Karpas-422 (cell line): ENCODE data around the gene TGM2. TPM values are rescaled to one million over a fixed set of nuclear protein-coding genes. Genes with fewer than 3 reads are reported as not detected.
"Not testable (repeated sequence)": the region's sequence is repeated elsewhere in the genome, so short reads cannot be mapped to it uniquely, and the experiment has no call there.

ENCODE experiments used
- DNase-seq: peaks from one replicate; pipeline ENCODE4 v3.0.0-alpha.2; 2015
- H2AFZ ChIP-seq: fragments of 200-600 bp; sonication (generic); 2 replicates; pipeline ENCODE4 v1.6.1; 2014; ENCODE audit warnings: antibody characterized with exemption, low read length, mixed read lengths
- H3K27ac ChIP-seq: fragments of 200-600 bp; sonication (generic); 2 replicates; pipeline ENCODE4 v1.5.1; 2014; ENCODE audit warnings: mild to moderate bottlenecking, low read length, moderate library complexity
- H3K27me3 ChIP-seq: fragments of 200-600 bp; sonication (generic); 2 replicates; pipeline ENCODE4 v1.6.1; 2014; ENCODE audit warnings: low read length, mixed read lengths
- H3K36me3 ChIP-seq: fragments of 200-600 bp; sonication (generic); 2 replicates; pipeline ENCODE4 v1.6.1; 2014; ENCODE audit warnings: low read length, mixed read lengths; ENCODE audit not compliant: insufficient read depth
- H3K4me1 ChIP-seq: fragments of 200-600 bp; sonication (generic); 2 replicates; pipeline ENCODE4 v1.6.1; 2014; ENCODE audit warnings: mild to moderate bottlenecking, low read length, mixed read lengths
- H3K4me2 ChIP-seq: fragments of 200-600 bp; sonication (generic); 2 replicates; pipeline ENCODE4 v1.6.1; 2014; ENCODE audit warnings: low read length, low read depth, mild to moderate bottlenecking; ENCODE audit not compliant: poor library complexity, severe bottlenecking
- H3K4me3 ChIP-seq: fragments of 200-600 bp; sonication (generic); 2 replicates; pipeline ENCODE4 v1.5.1; 2014; ENCODE audit warnings: mild to moderate bottlenecking, antibody characterized with exemption, low read length, mixed read lengths
- H3K79me2 ChIP-seq: fragments of 200-600 bp; sonication (generic); 2 replicates; pipeline ENCODE4 v1.6.1; 2014; ENCODE audit warnings: mild to moderate bottlenecking, low read length, mixed read lengths
- H3K9ac ChIP-seq: fragments of 200-600 bp; sonication (generic); 2 replicates; pipeline ENCODE4 v1.6.0; 2014; ENCODE audit warnings: low read length
- H3K9me2 ChIP-seq: fragments of 200-600 bp; sonication (generic), shearing (Covaris generic); replicated peaks from 2 replicates; pipeline ENCODE4 v1.6.0; 2014; ENCODE audit warnings: mild to moderate bottlenecking, low read length, moderate library complexity; ENCODE audit not compliant: insufficient read depth
- H3K9me3 ChIP-seq: fragments of 300-700, 200-600 bp; sonication (generic); 2 replicates; pipeline ENCODE4 v1.6.1; 2014; ENCODE audit warnings: low read length, mixed read lengths
- H4K20me1 ChIP-seq: fragments of 200-600 bp; sonication (generic); 2 replicates; pipeline ENCODE4 v1.6.1; 2014; ENCODE audit warnings: mild to moderate bottlenecking, antibody characterized with exemption, low read length, low read depth; ENCODE audit not compliant: insufficient read depth
- total RNA-seq: library from RNA; depleted of rRNA; stranded (reverse); fragments of >200 nt; shearing (Covaris generic); gene quantifications from 2 replicates; pipeline ENCODE4 v1.2.3, GENCODE V29; 2014; ENCODE audit warnings: low replicate concordance

Gene TGM2
- total RNA-seq, 1 experiment from 2014 or later = 0.15 TPM

GRCh38 chr20:38108438-38108985 lies 56.6 kb downstream of the TGM2 start:
- no peaks in the 10 kb centered on the region for H3K36me3 ChIP-seq
- DNase-seq = no peak
- H3K4me2 ChIP-seq = no peak overlapping the region
- no peaks in the 10 kb centered on the region for H4K20me1 ChIP-seq
- H3K9me3 ChIP-seq = no peaks in the 10 kb centered on the region
- H3K9ac ChIP-seq = no peak overlapping the region
- no peak overlapping the region for H3K27ac ChIP-seq
- no peak overlapping the region for H2AFZ ChIP-seq
- H3K79me2 ChIP-seq = no peaks in the 10 kb centered on the region
- no peaks in the 10 kb centered on the region for H3K4me1 ChIP-seq
- H3K9me2 ChIP-seq = no peaks in the 10 kb centered on the region
- H3K27me3 ChIP-seq = no peaks in the 10 kb centered on the region
- H3K4me3 ChIP-seq = no peak overlapping the region

GRCh38 chr20:38107916-38108315 lies 57.2 kb downstream of the TGM2 start:
- not testable (repeated sequence) for H3K27ac ChIP-seq, H3K36me3 ChIP-seq, H3K9me3 ChIP-seq, H4K20me1 ChIP-seq, H3K27me3 ChIP-seq, H3K4me2 ChIP-seq, H3K4me3 ChIP-seq, H3K4me1 ChIP-seq, H3K9me2 ChIP-seq, H2AFZ ChIP-seq, DNase-seq, H3K79me2 ChIP-seq, H3K9ac ChIP-seq

GRCh38 chr20:38107386-38107785 lies 57.7 kb downstream of the TGM2 start:
- H3K79me2 ChIP-seq, DNase-seq, H3K4me3 ChIP-seq, H3K4me2 ChIP-seq, H3K27me3 ChIP-seq, H3K9ac ChIP-seq, H3K27ac ChIP-seq, H2AFZ ChIP-seq, H3K9me3 ChIP-seq, H4K20me1 ChIP-seq, H3K36me3 ChIP-seq, H3K4me1 ChIP-seq, H3K9me2 ChIP-seq: not testable (repeated sequence)

DNA sequence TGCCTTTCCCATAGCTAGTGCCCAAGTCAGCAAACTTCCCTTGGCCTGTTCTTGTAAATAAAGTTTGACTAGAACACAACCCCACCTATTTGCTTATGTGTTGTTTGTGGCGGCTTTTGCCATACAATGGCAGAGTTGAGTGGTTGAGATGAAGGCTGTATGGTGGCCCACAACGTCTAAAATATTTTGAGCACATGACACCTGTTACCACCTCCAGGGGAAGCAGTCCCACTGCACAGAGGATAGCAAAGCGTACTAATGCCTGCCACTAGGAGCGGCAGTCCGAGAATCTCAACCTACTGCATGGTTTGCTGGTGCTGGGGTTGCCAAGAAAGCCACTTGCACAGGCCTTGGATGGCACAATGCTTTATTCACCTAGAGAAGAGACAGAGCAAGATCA lies 58.6 kb downstream of the TGM2 start:
- H3K4me2 ChIP-seq = no peak overlapping the region
- no peaks in the 10 kb centered on the region for H4K20me1 ChIP-seq
- no peak for DNase-seq
- no peaks in the 10 kb centered on the region for H3K9me3 ChIP-seq
- no peak overlapping the region for H3K27ac ChIP-seq
- no peaks in the 10 kb centered on the region for H3K27me3 ChIP-seq
- H3K9me2 ChIP-seq = no peaks in the 10 kb centered on the region
- H3K9ac ChIP-seq = no peak overlapping the region
- H3K36me3 ChIP-seq = no peaks in the 10 kb centered on the region
- H3K4me3 ChIP-seq = no peak overlapping the region
- no peaks in the 10 kb centered on the region for H3K79me2 ChIP-seq
- H3K4me1 ChIP-seq = no peaks in the 10 kb centered on the region
- no peak overlapping the region for H2AFZ ChIP-seq

DNA sequence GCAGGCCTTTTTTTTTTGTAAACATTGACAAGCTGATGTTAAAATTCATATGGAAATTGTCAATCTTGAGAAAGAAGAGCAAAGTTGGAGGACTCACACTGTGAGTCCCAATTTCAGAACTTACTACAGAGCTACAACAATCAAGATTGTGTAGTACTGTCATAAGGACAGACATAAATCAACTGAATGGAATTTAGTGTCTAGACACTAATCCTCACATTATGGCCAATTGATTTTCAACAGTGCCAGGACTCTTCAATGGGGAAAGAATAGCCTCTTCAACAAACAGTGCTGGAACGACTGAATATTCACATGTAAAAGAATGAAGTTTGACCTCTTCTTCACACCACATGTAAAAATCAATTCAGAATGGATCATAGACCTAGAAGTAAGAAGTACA lies 60.8 kb downstream of the TGM2 start:
- no peaks in the 10 kb centered on the region for H3K9me3 ChIP-seq
- H3K27ac ChIP-seq = no peak overlapping the region
- H3K4me3 ChIP-seq = no peak overlapping the region
- H3K79me2 ChIP-seq = no peaks in the 10 kb centered on the region
- no peak overlapping the region for H3K4me2 ChIP-seq
- no peaks in the 10 kb centered on the region for H4K20me1 ChIP-seq
- H3K27me3 ChIP-seq = no peaks in the 10 kb centered on the region
- H3K9me2 ChIP-seq = no peaks in the 10 kb centered on the region
- H3K4me1 ChIP-seq = no peaks in the 10 kb centered on the region
- no peak overlapping the region for H2AFZ ChIP-seq
- H3K36me3 ChIP-seq = no peaks in the 10 kb centered on the region
- no peak for DNase-seq
- H3K9ac ChIP-seq = no peak overlapping the region

- H2AFZ ChIP-seq, H3K9me3 ChIP-seq, H4K20me1 ChIP-seq, H3K36me3 ChIP-seq, DNase-seq, H3K4me1 ChIP-seq, H3K4me2 ChIP-seq, H3K27ac ChIP-seq, H3K4me3 ChIP-seq, H3K9ac ChIP-seq, H3K27me3 ChIP-seq, H3K9me2 ChIP-seq, H3K79me2 ChIP-seq: not testable (repeated sequence)
Measured at GRCh38 chr20:38102206-38102605, 62.9 kb downstream of the TGM2 start.

- no peak overlapping the region for H2AFZ ChIP-seq
- DNase-seq = no peak
- H3K9me3 ChIP-seq = no peaks in the 10 kb centered on the region
Measured at GRCh38 chr20:38098952-38099351, 66.1 kb downstream of the TGM2 start.

GRCh38 chr20:38095017-38095686 lies 69.9 kb downstream of the TGM2 start:
- H3K27ac ChIP-seq = no peak overlapping the region
- peaks cover 37% of the 10 kb centered on the region for H3K4me1 ChIP-seq
- no peak overlapping the region for H2AFZ ChIP-seq
- no peak overlapping the region for H3K4me2 ChIP-seq
- no peaks in the 10 kb centered on the region for H4K20me1 ChIP-seq
- H3K9me3 ChIP-seq = no peaks in the 10 kb centered on the region
- no peaks in the 10 kb centered on the region for H3K79me2 ChIP-seq
- H3K36me3 ChIP-seq = peaks cover 12% of the 10 kb centered on the region; the same call in 1 of the 2 replicates
- no peak for DNase-seq
- H3K27me3 ChIP-seq = no peaks in the 10 kb centered on the region
- no peak overlapping the region for H3K4me3 ChIP-seq
- H3K9me2 ChIP-seq = no peaks in the 10 kb centered on the region
- H3K9ac ChIP-seq = no peak overlapping the region

More at GRCh38 chr20:38098952-38099351, 66.1 kb downstream of the TGM2 start:
- H3K4me3 ChIP-seq = no peak overlapping the region
- no peak overlapping the region for H3K4me2 ChIP-seq
- no peaks in the 10 kb centered on the region for H4K20me1 ChIP-seq
- H3K27me3 ChIP-seq = no peaks in the 10 kb centered on the region
- no peaks in the 10 kb centered on the region for H3K79me2 ChIP-seq
- H3K4me1 ChIP-seq = peaks cover 16% of the 10 kb centered on the region
- H3K9me2 ChIP-seq = no peaks in the 10 kb centered on the region
- H3K36me3 ChIP-seq = no peaks in the 10 kb centered on the region
- H3K9ac ChIP-seq = no peak overlapping the region
- H3K27ac ChIP-seq = no peak overlapping the region
